ENCODE data around the gene TRAPPC2L.

DNA sequence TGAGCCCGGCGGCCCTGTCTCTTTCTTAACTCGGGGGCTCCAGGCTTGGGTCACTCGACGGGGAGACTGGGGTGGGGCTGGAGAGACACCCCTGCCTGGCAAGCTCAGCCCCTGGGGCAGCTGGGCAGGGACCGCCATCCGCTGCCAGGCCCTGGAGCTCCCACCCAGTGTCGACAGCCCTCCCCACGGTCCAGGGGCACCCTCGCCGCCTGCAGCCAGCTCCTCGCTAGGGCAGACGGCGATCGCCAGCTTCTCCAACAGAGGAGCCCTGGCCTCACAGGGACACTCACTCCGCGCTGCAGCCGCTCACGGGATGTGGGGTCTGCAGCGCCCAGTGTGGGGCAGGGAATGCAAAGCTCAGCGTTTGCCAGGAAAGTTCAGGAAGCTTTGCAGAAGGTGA is 29.2 kb upstream of the TRAPPC2L start:
- TF ChIP-seq, protein P1, sequence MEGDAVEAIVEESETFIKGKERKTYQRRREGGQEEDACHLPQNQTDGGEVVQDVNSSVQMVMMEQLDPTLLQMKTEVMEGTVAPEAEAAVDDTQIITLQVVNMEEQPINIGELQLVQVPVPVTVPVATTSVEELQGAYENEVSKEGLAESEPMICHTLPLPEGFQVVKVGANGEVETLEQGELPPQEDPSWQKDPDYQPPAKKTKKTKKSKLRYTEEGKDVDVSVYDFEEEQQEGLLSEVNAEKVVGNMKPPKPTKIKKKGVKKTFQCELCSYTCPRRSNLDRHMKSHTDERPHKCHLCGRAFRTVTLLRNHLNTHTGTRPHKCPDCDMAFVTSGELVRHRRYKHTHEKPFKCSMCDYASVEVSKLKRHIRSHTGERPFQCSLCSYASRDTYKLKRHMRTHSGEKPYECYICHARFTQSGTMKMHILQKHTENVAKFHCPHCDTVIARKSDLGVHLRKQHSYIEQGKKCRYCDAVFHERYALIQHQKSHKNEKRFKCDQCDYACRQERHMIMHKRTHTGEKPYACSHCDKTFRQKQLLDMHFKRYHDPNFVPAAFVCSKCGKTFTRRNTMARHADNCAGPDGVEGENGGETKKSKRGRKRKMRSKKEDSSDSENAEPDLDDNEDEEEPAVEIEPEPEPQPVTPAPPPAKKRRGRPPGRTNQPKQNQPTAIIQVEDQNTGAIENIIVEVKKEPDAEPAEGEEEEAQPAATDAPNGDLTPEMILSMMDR (conservative IDR thresholded peaks at IDR 0.05), result no peak
- no peak for TF ChIP-seq ZFX (IDR thresholded peaks at IDR 0.05)

All from C4-2B (cell line).